CD14-positive monocyte (primary cell): ENCODE results near the gene CRISPLD2. TPM values are rescaled to one million over a fixed set of nuclear protein-coding genes. Genes with fewer than 3 reads are reported as not detected.

Experiments
- DNase-seq, 3 donors: peaks; one replicate each; pipeline ENCODE4 v3.0.0-alpha.2; 2011 to 2022
- H2AFZ ChIP-seq: 2 replicates; pipeline ENCODE4 v1.6.0; 2012; ENCODE audit warnings: mild to moderate bottlenecking, low read depth, low read length, inconsistent platforms; ENCODE audit not compliant: insufficient read depth, poor library complexity, severe bottlenecking
- H3K27ac ChIP-seq, 2 donors: 1 replicate in 1 of 2; 2 replicates in 1 of 2; pipeline ENCODE4 v1.5.1; 2012 to 2013; ENCODE audit warnings: low read length in 2 of 2, control low read depth in 1 of 2, inconsistent platforms in 1 of 2, low read depth in 1 of 2, mild to moderate bottlenecking in 1 of 2
- H3K27me3 ChIP-seq, 2 donors: one replicate each; pipeline versions ENCODE4 v1.6.0 to v1.6.1; 2011 to 2013; ENCODE audit warnings: low read length in 2 of 2; ENCODE audit not compliant: control insufficient read depth in 2 of 2, insufficient read depth in 2 of 2
- H3K36me3 ChIP-seq, 2 donors: replicated peaks in 1 of 2; 1 replicate in 1 of 2; 2 replicates in 1 of 2; pipeline versions ENCODE4 v1.5.1 to v1.6.1; 2012 to 2013; ENCODE audit warnings: low read length in 2 of 2, control low read depth in 1 of 2, inconsistent platforms in 1 of 2, mild to moderate bottlenecking in 1 of 2; ENCODE audit not compliant: insufficient read depth in 2 of 2, control insufficient read depth in 1 of 2
- H3K4me1 ChIP-seq, 2 donors: 1 replicate in 1 of 2; 2 replicates in 1 of 2; pipeline versions ENCODE4 v1.5.1 to v1.6.1; 2012 to 2013; ENCODE audit warnings: low read length in 2 of 2, control low read depth in 1 of 2, inconsistent platforms in 1 of 2, mild to moderate bottlenecking in 1 of 2, moderate library complexity in 1 of 2; ENCODE audit not compliant: insufficient read depth in 2 of 2, control insufficient read depth in 1 of 2
- H3K4me2 ChIP-seq: replicated peaks from 2 replicates; pipeline ENCODE3; 2012; ENCODE audit warnings: low read length, moderate library complexity, mild to moderate bottlenecking; ENCODE audit not compliant: poor library complexity, severe bottlenecking; ENCODE audit errors: extremely low read depth
- H3K4me3 ChIP-seq, 3 experiments: fragments of 200-600 bp in 1 of 3; sonication (generic) in 1 of 3; replicated peaks in 1 of 3; 1 replicate in 2 of 3; 2 replicates in 1 of 3; pipeline ENCODE4 v1.5.1; 2011 to 2013; ENCODE audit warnings: low read length in 3 of 3, mild to moderate bottlenecking in 3 of 3, control low read depth in 2 of 3, low read depth in 2 of 3, inconsistent platforms in 1 of 3, moderate library complexity in 1 of 3
- H3K79me2 ChIP-seq: 2 replicates; pipeline ENCODE4 v1.6.0; 2012; ENCODE audit warnings: mild to moderate bottlenecking, control low read depth, inconsistent platforms, low read length, moderate library complexity; ENCODE audit not compliant: insufficient read depth
- H3K9ac ChIP-seq: 2 replicates; pipeline ENCODE4 v1.6.0; 2017; ENCODE audit warnings: low read length, mild to moderate bottlenecking; ENCODE audit not compliant: insufficient read depth, poor library complexity, severe bottlenecking
- H3K9me3 ChIP-seq, 2 donors: replicated peaks in 1 of 2; 1 replicate in 1 of 2; 2 replicates in 1 of 2; pipeline versions ENCODE4 v1.5.1 to v1.6.1; 2012 to 2013; ENCODE audit warnings: low read length in 2 of 2, control low read depth in 1 of 2; ENCODE audit not compliant: control insufficient read depth in 1 of 2, insufficient read depth in 1 of 2
- H4K20me1 ChIP-seq: 2 replicates; pipeline ENCODE4 v1.6.0; 2012; ENCODE audit warnings: mild to moderate bottlenecking, low read length, control low read depth, moderate library complexity; ENCODE audit not compliant: insufficient read depth
- H3K27ac Mint-ChIP-seq, 7 donors: one replicate each; pipeline ENCODE4 v1.8.0; 2020; ENCODE audit warnings: mild to moderate bottlenecking in 7 of 7, mixed read lengths in 7 of 7, moderate library complexity in 6 of 7, inconsistent platforms in 2 of 7
- H3K27me3 Mint-ChIP-seq, 3 donors: one replicate each; pipeline ENCODE4 v1.8.0; 2021 to 2022; ENCODE audit warnings: low read depth in 3 of 3, mild to moderate bottlenecking in 3 of 3, mixed read lengths in 3 of 3, moderate library complexity in 3 of 3, inconsistent platforms in 1 of 3
- H3K36me3 Mint-ChIP-seq, 2 donors: one replicate each; pipeline ENCODE4 v1.8.0; 2020; ENCODE audit warnings: mixed read lengths in 2 of 2, inconsistent platforms in 1 of 2, mild to moderate bottlenecking in 1 of 2
- H3K4me1 Mint-ChIP-seq: one replicate; pipeline ENCODE4 v1.8.0; 2020; ENCODE audit warnings: mild to moderate bottlenecking, mixed read lengths
- H3K4me3 Mint-ChIP-seq, 2 donors: one replicate each; pipeline ENCODE4 v1.8.0; 2020; ENCODE audit warnings: mild to moderate bottlenecking in 2 of 2, mixed read lengths in 2 of 2, moderate library complexity in 1 of 2
- H3K9me3 Mint-ChIP-seq, 7 donors: one replicate each; pipeline ENCODE4 v1.8.0; 2020 to 2022; ENCODE audit warnings: mixed read lengths in 7 of 7, mild to moderate bottlenecking in 6 of 7, moderate library complexity in 6 of 7, inconsistent platforms in 2 of 7
- WGBS: methylation state at CpG from one replicate; pipeline ENCODE4 v1.1.5; 2013; ENCODE audit warnings: missing lambda C conversion rate; ENCODE audit not compliant: insufficient coverage; 5-methylcytosine and 5-hydroxymethylcytosine counted together
- intact Hi-C, 2 donors: fragments of 100-400 bp; cut with micrococcal nuclease; formaldehyde crosslinking; loops; one replicate each; pipeline versions ENCODE4 v1.15.0 to v1.15.1; 2023
- polyA plus RNA-seq, 3 donors: library from polyadenylated mRNA; depleted of rRNA in 1 of 3; unstranded in 2 of 3; stranded (reverse) in 1 of 3; fragments of 300-500 nt in 2 of 3; fragments of >200 nt in 1 of 3; fragmentation: Illumina TruSeq in 2 of 3; gene quantifications; 1 replicate in 2 of 3; 2 replicates in 1 of 3; pipeline ENCODE4 v1.2.3, GENCODE V29; 2012 to 2021
- TF ChIP-seq, protein P1 (sequence below): fragments of 200-600 bp; IDR thresholded peaks from one replicate; pipeline ENCODE4 v1.8.0; 2022; ENCODE audit warnings: antibody characterized with exemption, mild to moderate bottlenecking

The CRISPLD2 gene
- polyA plus RNA-seq, 3 donors: 40.7 to 90.4 (median 69.0) TPM

DNA sequence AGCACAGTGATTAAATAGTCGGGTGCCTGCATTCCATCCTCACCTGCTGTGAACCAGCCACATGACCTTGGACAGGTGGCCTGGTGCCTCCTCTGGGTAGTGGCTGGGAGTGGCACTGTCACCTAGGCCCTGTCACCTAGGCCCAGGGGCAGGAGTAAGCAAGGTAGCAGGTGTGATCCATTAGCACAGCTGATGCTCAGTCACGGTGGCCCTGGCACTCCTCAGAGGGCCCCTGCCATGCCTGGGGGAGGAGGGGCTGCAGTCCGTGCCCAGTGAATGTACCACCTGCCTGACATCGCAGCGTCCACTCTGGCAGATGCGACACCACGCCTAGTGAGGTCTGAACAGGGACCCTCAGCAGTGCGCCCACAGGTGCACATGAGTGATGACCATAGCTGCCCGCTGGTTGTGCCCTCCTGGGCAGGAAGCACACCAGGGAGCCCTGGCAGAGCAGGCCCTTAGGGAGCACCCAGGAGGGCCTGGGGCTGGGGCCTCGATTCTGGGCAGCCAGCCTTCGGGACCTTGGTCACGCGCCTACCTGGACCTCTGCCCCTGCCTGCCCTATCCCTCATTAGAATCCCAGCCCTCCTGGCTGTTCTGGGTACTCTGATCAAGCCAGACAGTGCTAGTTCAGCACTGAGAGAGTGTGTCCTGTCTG is 33.1 kb upstream of the CRISPLD2 start:
- Histone ChIP-seq H3K4me1 (peaks cover 0 to 4% of the 10 kb centered on the region in 2 donors), H3K79me2 (no peaks in the 10 kb centered on the region), H3K9ac (no peak overlapping the region), H3K4me2 (no peak overlapping the region), H3K4me3 (no peak overlapping the region), H3K27me3 (no peaks in the 10 kb centered on the region), H3K9me3 (no peaks in the 10 kb centered on the region), H3K27ac (no peak overlapping the region), H2AFZ (no peak overlapping the region), H4K20me1 (no peaks in the 10 kb centered on the region), H3K36me3 (no peaks in the 10 kb centered on the region)
- DNase-seq: no peak
- H3K4me1 Mint-ChIP-seq: peaks cover 9% of the 10 kb centered on the region
- H3K9me3 Mint-ChIP-seq: no peaks in the 10 kb centered on the region
- 98% methylated on average over 13 of the region's 13 CpGs for WGBS
- no peak overlapping the region for H3K4me3 Mint-ChIP-seq
- H3K36me3 Mint-ChIP-seq: peaks cover 16 to 25% of the 10 kb centered on the region in 2 donors
- TF ChIP-seq, protein P1, sequence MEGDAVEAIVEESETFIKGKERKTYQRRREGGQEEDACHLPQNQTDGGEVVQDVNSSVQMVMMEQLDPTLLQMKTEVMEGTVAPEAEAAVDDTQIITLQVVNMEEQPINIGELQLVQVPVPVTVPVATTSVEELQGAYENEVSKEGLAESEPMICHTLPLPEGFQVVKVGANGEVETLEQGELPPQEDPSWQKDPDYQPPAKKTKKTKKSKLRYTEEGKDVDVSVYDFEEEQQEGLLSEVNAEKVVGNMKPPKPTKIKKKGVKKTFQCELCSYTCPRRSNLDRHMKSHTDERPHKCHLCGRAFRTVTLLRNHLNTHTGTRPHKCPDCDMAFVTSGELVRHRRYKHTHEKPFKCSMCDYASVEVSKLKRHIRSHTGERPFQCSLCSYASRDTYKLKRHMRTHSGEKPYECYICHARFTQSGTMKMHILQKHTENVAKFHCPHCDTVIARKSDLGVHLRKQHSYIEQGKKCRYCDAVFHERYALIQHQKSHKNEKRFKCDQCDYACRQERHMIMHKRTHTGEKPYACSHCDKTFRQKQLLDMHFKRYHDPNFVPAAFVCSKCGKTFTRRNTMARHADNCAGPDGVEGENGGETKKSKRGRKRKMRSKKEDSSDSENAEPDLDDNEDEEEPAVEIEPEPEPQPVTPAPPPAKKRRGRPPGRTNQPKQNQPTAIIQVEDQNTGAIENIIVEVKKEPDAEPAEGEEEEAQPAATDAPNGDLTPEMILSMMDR: no peak
- intact Hi-C loops: no loop called here
- peaks cover 0 to 2% (median 0%) of the 10 kb centered on the region in 3 donors for H3K27me3 Mint-ChIP-seq
- H3K27ac Mint-ChIP-seq: no peak overlapping the region

- TF ChIP-seq, protein P1: no peak
- no peaks in the 10 kb centered on the region for H3K79me2 ChIP-seq
- H4K20me1 ChIP-seq: no peaks in the 10 kb centered on the region
- no peaks in the 10 kb centered on the region for H3K27me3 ChIP-seq
- no peaks in the 10 kb centered on the region for H3K9me3 ChIP-seq
- H3K9ac ChIP-seq: no peak overlapping the region
- no peak overlapping the region for H2AFZ ChIP-seq
- Mint-ChIP-seq H3K27ac (peak overlapping the region in 1 of 7 donors; percentile 68), H3K36me3 (peaks cover 13 to 21% of the 10 kb centered on the region in 2 donors), H3K4me1 (peaks cover 9% of the 10 kb centered on the region), H3K9me3 (no peaks in the 10 kb centered on the region), H3K4me3 (no peak overlapping the region), H3K27me3 (peaks cover 0 to 2% (median 0%) of the 10 kb centered on the region in 3 donors)
- no peak overlapping the region for H3K4me2 ChIP-seq
- H3K4me3 ChIP-seq: no peak overlapping the region
- no peaks in the 10 kb centered on the region for H3K36me3 ChIP-seq
- peaks cover 0 to 4% of the 10 kb centered on the region in 2 donors for H3K4me1 ChIP-seq
- intact Hi-C loops: no loop called here
- WGBS: 96% methylated on average over 3 of the region's 5 CpGs
- H3K27ac ChIP-seq: no peak overlapping the region
- DNase-seq: no peak
Measured at GRCh38 chr16:84787263-84787622, 32.5 kb upstream of the CRISPLD2 start.
